Left hindlimb (tissue), 1 donor: Measurements from ENCODE around the gene CNGB1.
A peak's percentile ranks its signal among the peaks of the same experiment; 100 is the strongest.
"Not testable (repeated sequence)": the region's sequence is repeated elsewhere in the genome, so short reads cannot be mapped to it uniquely, and the experiment has no call there.

Experiments used
- DNase-seq: peaks from one replicate; pipeline ENCODE4 v3.0.0-alpha.2; 2018

CNGB1 gene

DNA sequence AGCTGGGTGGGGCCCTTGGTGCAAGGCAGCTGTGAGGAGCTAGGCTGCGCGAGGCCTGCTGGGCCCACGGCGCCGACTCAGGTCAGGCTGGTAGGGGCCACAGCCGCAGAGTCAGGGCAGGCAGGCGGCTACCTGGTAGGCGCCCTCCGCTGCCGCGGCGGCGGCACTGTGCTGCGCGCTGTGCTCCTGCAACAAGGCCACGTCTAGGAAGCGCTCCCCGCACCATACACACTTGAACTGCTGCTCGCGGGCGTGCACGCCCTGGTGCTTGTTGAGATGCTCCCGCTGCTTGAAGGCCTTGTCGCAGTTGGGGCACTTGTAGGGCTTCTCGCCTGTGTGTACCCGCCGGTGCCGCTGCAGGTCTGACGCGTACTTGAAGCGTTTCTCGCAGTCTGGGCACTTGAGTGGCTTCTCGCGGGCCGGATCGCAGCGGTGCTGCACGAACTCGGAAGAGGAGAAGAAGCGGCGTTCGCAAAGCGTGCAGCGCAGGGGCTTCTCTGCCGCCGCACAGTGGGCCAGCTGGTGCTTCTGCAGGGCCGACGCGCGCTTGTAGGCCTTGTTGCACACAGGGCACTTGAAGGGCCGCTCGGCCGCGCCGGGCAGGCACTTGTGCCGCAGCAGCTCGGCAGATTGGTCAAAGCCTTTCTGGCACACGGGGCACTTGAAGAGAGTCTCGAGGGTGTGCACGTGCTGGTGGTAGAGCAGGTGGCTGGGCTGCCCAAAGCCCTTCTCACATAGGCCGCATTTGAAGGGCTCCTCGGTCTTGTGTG is 25.7 kb upstream of the CNGB1 start:
- DNase-seq: no peak

DNA sequence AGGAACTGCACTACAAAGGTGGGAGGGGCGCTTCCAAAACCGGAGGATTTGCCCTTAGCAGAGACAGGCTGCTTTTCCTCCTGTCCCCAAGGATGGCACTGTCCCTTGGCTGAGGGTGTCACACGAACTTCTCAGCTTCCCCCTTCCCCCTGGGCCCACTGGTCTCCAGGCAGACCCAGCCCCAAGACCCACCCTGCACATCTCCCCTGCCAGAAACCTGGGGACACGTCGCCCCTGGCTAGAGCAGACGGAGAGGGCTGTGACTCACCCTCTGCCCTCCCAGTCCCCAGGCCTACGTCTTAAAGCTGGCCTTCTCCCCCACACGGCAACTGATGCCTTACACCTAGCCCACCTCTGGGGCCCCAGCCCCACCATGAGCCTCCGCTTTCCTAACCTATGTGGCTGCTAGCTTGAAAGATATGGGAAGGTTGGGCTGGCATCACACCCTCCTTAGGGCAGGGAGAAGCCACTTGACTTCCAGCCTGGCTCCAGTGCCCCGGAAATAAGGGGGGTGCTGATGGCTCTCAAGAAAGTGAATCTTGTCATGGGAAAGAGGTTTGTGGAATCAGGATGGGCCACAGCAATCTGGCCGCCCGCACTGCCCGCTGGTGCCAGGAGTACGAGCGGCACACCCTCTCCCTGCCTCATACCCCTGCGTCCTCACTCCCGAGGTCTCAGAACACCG is 24.9 kb upstream of the CNGB1 start:
- DNase-seq: no peak

DNA sequence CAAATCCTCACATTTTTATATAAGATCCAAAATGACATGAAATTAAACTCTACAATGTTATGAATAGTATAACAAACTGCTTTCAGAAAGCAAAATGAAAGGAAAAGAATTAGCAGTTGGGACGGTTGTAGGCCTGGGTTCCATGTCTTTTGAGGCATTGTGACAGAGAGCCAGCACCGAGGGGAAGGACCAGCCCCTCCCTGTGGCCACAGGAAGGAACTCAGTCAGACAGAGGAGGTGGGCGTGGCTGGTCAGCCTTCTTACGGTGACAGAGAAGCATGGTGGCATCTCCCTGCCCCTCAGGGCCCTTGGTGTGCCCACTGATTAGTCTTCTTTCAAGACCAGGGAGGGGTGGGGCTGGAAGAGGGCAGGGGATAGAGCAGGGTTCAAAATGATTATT is 23.9 kb upstream of the CNGB1 start:
- no peak for DNase-seq

DNA sequence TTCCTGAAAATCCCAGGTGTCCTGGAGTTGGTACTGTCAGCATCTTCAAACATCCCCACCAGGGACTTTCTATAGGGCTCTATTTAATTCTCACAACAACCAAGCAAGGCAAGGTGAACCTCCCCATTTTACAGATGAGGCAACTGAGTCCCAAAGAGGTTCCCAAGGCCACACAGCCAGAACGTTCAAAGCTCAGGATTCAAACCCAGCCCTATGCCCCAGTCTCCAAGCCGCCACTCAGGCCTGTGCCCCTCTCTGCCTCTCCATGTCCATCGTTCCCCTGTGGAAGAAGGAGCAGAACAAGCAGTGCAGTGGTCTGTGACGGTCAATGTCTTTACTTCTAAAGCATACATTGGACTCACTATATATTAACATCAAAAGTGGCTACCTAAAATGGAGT is 23.4 kb upstream of the CNGB1 start:
- DNase-seq: no peak

DNA sequence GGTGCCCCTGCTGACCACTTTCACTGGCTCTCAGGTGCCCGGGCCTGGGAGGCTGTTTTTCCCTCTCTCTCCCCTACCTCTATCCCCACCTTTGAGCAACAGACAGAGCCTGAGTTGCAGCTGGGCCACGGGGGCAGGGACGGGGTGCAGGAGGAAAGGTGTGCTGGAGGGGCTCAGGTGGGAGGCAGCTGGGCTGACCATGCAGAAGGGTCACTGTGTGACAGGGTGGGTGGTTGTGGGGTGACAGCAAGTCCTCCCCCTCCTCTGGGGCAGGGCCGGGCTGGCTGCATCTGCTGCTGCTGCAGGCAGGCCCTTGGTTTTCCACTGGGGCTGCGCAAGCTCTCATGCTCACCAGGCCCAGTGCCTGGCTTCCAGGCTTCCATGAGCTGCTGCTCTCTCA is 23.0 kb upstream of the CNGB1 start:
- DNase-seq: no peak

DNA sequence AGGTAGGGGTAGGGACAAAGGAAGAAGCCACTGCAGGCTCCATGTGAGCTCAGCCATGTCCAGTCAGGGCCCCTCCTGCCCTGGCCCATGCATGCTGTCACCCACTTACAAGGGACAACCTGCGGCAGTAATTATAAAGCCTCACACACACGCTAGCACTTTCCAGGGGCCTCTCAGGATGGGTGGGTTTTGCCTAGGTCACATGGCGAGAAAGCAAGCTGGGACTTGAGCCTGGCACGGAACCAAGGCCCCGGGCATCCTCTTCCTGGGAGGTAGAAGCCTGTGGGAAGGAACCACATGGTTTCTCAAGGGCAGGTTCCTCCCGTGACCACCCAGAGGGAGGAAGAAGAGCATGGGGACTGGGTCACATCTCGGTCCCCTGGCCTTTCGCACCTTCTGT is 22.5 kb upstream of the CNGB1 start:
- DNase-seq: no peak

DNA sequence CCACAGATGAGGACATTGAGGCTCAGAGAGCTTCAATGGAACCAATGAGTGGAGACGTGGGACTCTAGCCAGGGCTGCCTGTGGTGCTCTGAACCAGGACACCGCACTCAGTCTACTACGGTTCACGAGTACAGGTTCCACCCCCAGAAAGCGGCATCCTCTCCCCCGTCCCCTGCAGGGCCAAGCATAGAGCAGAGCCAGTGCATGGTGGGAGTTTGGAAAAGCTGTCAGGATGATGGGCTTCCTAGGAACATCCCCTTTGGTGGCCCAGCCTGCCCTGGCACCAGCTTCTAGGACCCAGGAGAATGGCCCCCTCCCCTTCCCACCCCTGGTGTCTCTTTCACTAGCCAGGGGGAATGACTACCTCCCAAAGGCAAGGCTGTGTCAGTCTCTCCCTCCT is 21.2 kb upstream of the CNGB1 start:
- no peak for DNase-seq

DNA sequence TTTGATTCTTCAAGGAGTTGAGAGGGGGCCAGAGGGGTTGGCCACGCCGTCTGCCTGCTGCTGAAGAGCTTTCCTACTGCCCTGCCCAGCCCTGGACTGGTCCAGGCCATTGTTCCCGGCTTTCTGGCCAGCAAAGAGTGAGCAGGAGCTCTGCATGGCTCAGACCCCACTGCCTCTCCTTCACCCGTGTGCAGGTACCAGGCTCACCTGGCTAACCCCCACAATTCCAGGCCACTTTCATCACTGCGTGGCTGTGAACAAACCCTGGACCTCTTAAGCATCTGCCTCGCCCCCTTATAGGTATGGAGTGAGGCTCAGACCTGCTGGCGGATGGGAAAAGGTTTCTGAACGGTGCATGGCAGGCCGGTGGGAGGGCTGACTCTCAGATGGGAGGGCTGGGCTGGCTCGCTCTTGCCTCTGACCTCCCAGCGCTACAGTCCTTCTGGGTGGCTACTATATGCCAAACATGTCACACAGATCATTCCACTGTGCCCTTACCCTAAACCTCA is 20.7 kb upstream of the CNGB1 start:
- DNase-seq: no peak

DNA sequence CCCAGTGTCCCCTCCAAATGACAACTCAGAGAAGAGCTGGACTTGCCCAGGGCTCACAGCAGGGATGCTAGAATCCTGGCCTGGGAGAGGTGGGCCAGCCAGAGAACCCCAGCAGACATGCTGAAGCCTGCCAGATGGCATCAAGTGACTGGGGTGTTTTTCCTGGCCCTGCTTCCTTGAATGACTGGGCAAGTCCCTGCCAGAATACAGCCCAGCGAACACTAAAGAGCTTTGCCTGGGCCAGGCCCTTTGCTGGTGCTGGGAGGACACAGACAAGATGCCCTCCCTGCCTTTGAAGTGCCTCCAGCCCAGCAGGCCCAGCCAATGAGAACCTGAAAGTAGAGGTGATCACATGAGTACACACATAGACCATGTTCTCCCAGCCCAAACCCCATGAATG is 18.0 kb upstream of the CNGB1 start:
- no peak for DNase-seq

DNA sequence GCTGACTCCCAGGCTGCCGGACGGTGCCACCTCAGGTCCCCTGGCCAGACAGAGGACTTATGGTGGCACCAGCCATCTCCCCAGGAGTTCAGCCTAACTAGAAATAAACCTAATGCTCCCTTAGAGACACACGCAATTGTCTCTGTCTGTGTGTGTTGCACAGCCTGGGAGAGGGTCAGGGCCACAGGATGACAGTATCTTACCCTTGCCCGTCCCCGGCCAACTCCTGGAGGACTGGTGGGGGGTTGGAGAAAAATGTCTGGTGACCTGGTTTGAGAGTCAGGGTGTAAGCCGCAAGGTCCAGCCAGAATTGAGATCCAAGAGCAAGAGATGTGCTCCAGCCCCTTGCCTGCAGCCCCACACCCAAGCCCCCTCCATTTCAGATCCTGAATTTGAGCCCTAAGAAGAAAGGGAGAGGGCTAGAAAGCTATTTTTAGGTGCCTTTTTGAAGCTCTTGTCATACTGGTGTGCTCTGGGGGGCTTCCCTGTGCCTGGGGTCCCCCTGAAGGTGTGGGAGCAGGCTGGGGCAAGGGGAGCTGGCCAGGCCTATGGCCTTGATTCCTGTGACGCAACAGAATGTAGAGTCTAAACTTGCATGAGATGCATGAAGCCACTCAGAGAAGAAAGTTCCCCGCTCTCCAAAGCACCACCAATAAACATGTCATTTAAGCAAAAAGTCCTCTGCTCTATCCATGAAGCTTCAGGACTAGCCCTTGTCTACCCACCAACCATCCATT is 16.7 kb upstream of the CNGB1 start:
- DNase-seq: no peak

DNA sequence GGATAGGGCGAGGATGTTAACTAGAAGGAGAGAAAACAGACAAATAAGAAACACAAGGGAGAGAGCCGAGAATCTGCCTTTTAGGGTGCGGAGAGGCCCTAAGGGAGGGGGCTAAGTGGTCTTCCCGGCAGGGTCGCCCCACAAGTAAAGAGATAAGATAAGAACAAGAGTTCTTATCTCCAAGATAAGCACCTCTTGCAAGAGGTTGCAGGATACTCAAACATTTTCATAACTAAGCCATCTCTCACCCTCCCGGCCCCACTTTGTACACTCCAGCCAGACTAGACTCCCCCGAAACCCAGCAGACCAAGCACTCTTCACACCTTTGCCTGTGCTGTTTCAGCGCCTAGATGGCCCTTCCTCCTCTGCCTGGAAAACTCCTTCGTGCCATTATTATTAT is 15.3 kb upstream of the CNGB1 start:
- DNase-seq: no peak

DNA sequence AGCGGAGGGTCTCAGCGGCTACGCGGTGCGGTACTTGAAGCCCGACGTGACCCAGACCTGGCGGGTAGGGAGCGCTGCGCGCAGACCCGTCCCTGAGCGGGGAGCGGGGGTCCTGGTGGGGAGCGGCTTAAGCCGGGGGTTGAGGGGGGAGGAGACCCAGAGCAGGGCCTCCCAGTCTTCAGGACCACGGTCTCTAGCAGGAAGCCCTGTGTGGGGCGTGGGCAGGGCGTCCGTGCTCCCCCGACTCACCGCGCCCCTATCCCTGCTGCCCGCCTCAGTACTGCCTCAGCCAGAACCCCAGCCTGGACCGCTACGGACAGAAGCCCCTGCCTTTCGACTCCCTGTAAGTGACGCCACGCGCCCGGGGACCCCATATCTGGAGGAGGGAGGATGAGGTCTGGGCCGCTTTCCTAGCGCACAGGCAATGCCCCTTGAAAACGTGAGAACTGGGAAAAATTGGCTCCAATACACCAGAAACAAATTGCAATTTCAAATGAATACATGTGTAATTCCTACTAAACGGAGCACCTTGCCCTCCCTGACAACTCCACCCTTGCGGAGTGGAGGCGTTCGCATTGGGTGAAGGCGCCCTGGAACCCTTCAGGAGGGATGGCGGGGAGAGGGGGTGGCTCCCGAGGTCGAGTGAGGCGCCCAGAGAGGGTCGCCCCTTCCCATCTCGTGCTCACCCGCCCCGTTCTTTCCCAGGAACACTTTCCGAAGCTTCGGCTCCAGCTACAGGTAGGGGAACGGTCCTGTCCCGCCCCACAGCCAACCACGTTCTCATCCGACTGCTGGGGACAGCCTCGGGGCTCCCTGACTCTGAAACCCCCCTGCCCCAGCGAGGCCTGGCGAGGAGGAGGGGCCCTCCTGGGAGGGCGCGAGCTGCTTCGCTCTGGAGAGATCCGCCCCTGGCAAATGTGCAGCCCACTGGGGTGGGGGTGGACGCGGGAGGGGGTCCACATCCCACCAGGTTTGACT is 14.6 kb upstream of the CNGB1 start:
- DNase-seq: peak; percentile 44

DNA sequence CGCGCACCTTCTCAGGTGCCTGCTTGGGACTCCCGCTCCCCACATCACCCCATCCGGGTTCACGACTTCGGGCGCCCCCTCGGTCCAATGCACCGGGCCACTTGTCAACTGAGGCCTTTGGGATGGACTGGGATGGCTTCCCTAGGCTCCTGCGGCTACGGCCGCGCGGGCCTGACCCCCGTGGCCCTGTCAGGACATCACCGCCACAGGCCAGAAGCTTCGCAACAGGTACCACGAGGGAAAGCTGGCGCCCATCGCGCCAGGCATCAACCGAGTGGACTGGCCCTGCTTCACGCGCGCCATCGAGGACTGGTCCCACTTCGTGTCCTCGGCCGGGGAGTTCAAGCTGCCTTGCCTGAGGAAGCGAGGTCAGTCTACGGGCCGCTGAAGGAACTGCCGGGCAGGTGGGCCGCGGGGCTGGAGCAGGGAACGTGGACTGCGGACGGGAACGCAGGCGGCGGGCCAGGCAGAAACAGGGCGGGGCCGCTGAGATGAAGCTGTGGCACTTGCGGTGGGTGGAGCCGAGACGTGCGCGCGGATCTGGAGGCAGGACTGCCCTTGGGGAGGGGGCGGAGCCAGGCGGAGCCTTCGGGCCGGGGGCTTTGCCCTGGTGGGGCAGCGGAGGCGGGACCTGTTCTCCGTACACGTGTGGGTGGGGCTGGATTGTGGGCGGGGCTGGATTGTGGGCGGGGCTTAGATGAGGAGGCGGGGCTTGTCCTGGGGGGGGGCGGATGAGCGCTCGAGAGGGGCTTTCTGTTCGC is 13.7 kb upstream of the CNGB1 start:
- DNase-seq: peak; percentile 86

DNA sequence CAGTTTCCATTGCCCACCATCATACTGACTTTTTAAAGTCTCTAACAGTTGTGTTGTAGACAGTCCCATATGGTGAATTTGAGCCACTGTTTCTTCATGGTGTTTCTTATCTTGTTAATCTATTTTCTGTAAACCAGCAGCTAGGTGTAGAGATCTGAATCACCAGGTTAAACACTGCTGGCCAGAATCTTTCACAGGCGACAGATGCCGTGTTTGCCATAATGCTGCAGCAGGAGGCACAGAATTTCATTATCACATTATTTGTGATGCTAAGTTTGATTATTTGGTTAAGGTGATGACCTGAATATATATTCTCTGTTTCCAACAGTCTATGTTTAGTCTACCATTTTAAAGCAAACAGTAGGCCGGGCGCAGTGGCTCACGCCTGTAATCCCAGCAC is 11.5 kb upstream of the CNGB1 start:
- DNase-seq: no peak

DNA sequence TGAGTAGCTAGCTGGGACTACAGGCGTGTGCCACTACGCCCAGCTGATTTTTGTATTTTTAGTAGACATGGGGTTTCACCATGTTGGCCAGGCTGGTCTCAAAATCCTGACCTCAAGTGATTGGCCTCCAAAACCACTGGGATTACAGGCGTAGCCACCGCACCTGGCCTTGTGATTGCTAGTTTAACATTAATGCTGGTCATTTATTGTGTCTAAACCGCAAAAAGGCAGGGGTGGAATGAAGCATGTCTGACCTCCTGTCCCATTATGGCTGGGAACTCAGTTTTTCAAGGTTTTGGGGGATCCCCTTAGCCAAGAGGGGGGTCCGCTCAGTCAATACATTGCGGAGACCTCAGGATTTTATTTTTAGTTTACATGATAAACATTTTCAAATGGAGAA is 10.7 kb upstream of the CNGB1 start:
- DNase-seq: no peak

DNA sequence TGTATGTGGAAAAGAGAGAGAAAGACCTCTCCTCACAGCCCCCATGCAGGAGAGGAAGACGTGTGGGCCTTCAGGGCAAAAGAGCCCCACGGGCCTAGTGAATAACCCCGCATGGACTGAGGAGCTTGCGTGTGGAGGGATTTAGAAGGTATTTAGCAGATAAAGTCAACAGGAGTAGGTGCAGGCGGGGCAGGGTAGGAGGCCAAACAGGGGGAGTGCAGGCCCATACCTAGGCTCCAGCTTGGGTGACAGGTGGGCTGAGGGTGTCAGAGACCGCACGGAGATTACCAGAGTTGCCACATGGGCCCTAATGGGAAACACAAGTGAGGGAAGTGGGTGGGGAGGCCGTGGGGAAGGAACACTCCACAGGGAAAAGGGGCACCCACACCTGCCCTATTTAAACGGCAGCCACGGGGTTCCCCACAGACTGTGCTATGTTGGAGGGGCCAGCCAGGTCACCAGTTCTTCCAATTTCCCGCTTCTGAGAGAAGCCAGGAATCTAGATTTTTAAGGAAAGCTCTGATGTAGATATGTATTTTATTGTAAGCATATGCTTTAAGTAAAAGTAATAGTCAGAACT is 8.2 kb upstream of the CNGB1 start:
- DNase-seq: no peak

DNA sequence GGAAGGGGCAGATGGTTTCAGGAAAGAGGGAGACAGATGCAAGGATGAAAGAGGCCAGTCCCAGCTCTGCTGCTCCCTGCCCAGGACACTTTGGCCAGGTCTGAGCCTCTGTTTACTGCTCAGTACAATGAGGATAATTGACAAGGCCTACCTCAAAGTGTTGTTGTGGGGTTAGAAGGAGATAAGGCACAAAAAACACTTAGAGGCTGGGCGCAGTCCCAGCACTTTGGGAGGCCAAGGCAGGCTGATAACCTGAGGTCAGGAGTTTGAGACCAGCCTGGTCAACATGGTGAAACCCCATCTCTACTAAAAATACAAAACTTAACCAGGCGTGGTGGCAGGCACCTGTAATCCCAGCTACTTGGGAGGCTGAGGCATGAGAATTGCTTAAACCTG is 7.1 kb upstream of the CNGB1 start:
- DNase-seq: not testable (repeated sequence)

DNA sequence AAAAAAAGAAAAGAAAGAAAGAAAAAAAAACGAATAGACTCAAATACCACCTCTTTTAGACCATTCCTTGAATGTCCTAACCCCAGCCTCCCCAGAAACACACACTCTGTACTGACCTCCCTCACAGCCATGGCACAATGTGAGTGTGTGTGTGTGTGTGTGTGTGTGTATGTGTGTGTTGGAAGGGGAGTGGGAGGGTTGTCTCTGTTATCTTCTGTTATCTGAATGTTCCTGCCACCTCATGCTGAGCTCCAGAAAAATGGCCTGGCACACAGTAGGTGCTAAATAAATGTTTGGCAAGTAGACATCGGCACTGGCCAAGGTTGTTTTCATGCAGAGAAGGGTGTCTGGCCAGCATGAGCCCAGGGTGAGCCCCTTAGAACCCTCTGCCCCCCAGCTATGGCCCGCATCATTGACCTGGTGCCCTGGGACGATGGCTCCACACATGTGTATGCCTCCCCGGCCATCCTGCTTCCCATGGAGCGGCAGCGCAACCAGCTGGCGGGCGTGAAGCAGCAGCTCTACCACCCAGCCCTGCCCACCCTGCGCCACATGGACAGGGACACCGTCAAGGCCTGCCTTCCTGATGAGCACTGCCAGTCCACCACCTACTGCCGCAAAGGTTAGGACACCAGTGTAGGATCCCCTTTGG is 6.6 kb upstream of the CNGB1 start:
- DNase-seq: no peak

DNA sequence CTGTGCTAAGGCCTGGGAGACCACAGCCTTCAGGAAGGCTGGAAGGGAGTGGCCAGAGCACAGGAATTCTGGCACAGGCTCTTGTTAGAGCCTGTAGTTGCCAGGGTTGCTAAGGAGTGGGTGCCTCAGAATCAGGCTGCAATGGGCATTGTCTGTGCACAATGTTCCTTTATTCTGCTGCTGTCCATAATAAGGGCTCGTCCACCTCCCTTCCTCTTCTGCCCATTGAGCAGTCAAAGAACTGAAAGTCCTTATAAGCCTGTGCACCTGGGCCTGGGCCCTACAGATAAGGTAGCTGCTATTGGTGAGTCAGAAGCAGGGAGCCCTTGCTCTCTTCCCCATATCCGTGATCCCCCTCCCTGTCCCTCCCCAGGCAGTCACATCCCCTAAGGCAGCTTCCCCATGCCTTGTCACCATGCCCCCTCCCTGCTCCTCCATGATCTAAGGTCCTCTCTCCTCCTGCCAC is 5.4 kb upstream of the CNGB1 start:
- DNase-seq: no peak

DNA sequence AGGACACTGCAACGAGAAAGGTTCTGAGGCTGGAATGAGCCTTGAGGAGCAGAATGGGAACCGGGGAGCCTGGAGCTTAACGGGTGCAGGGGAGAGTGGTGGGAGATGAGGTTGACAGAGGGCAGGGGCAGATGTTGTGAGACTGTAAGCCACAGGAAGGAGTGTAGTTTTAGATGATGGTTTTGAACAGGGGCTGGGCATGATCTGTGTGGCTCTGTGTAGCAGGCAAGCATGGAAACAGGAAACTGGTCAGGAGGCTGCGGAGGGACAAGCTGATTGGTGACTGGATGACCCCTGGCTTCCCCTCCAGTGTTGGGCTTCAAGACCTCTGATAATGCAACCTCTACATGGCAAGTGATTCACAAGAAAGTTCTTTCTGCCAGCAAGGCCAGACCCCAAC is 1.4 kb upstream of the CNGB1 start:
- no peak for DNase-seq

DNA sequence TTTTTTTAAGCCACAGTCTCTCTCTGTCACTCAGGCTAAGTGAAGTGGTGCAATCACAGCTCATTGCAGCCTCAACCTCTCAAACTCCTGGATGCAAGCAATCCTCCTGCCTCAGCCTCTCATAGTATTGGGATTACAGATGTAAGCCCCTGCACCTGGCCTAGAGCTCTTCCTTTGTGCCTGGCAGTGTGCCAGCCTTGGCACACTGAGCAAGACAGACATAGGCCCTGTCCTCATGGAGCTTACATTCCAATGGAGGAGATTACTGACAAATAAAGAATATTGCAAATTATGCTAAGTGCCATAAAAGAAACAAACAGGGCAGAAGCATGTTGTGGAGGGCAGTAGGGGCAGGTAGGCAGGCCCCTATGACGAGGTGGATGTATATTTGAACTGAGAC is 920 bp upstream of the CNGB1 start:
- no peak for DNase-seq
